GM18517 (cell line): Measurements from ENCODE around the gene EVX2.

Experiments
- ATAC-seq: cut with Tn5 transposase; IDR thresholded peaks from one replicate; pipeline ENCODE4 v1.9.1; 2021; ENCODE audit warnings: mild to moderate bottlenecking, moderate library complexity; ENCODE audit not compliant: unreplicated experiment

The EVX2 gene

DNA sequence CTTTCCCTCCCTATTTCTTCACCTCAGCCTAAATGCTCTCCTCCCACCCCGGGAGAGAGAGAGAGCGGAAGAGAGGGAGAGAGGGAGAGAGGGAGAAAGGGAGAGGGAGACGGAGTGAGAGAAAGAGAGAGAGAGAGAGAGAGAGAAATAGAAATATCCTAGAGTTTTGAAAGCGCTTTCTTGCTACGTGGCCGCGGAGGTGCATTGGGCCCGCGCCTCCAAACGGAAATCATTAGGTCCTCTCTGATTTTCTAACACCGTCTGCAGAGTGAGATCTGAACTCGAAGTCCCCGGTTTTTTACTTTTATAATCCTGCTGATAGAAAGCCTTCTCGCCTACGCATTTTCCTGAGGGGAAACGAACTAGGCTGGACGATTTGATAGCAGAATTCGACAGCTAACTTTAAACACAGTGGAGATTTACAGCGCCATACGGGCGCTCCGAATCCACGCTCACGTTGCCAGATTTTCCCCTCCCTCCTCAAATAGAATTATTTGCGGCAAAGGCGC is 903 bp upstream of the EVX2 start:
- ATAC-seq = no peak

DNA sequence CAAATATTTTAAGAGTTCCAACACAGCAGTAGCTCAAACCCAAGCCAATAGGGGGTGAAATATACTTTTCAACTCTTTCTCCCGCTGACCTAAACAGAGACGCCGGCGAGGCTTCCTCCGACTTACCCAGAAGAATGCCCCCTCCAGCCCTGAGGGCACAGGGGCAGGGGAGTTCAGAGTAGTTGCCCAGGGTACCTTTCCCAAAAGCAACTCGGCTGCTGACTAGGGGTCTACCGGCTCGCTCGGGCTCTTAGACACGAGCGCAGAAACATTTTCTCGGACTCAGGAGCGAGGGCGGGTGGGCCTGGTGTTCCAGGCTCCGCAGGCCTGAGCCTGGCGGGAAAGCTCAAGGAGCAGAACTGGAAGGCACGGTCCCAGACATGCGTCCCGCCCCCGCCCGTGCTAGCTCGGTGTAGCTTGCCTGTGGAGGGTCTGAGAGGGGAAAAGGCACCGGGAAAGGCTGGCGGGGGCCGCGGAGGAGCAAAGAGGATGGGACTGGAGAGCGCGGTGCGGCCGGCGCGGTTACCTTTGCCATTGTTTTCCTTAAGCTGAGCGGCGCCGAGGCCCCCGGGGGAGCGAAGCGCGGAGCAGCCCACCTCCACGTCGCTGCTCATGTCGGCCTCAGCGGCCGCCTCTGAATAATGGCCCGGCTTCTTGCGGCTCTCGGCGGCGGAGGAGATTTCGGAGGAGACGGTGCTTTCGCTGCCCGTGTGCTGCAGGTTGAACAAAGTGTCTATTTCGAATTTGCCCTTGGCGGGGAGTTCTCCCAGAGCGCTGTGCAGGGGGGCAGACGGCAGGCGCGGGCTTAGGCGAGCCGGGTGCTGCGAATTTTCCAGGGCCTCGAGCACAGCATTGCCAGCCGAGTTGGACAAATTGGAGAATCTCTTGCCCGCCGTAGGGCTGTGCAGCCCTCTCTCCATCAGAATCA is 674 bp downstream of the EVX2 start:
- no peak for ATAC-seq

DNA sequence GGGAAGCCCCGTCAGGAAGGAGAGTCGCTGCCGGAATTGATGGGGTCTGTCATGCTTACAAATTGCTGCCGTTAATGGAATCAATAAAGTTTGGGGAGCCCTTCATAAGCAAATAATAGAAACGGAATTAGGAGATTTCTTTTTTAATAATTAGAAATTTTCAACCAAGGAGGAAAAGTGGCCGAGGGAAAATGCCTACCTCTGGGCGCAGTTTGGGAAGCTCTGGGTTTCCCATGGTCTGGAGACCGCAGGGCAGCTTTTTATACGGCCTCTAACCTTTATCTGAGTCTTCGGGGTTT is 1.3 kb downstream of the EVX2 start:
- ATAC-seq = no peak

DNA sequence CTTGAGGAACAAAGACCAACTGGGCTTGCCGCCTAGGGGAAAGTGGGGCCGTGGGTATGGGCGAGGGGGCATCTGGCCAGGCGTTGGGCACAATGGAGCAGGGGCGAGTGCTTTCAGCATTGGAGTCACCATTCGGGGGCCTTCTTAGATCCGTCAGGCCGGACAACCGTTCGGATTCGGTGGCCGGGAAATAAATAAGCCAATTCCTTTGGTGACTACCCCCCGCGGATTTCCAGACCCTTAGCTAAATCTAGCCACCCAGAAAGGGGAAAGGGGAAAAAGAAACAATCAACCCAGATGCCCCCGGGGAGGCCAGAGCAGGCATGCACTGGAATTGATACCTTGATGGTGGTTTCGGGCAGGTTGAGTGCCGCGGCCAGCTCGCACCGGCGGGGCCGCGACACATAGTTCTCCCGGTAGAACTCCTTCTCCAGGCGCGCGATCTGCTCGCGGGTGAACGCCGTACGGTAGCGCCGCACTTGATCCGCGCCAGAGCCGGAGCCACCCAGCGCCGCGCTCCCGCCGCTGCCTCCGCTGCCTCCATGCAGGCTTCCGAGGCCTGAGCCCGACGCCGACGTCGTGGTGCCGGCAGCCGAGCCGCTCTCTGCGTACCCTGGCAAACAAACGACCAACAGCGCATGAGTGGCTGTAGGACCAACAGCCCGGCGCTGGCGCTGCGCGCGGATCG is 1.8 kb downstream of the EVX2 start:
- ATAC-seq = no peak

DNA sequence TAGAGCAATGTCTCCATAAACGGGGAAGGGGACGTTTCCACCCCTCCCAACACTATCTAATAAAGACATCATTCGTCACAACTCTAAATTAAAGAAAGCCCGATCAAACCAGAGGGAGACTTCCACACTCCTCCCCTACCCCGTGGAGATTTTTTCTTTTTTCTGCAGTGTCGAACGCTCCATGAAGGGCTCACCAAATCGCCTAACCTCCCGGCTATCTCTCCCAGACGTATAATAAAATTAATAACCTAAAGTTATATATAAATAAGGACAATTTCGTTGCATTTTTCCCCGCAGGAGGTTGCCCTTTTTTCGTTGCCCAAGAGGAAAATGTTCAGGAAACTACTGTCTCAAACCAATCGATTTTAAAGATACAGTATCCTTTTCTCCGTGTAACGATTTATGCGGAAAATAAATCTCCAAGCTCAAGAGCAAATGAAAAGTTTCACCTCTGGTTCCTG is 2.4 kb downstream of the EVX2 start:
- ATAC-seq = no peak

DNA sequence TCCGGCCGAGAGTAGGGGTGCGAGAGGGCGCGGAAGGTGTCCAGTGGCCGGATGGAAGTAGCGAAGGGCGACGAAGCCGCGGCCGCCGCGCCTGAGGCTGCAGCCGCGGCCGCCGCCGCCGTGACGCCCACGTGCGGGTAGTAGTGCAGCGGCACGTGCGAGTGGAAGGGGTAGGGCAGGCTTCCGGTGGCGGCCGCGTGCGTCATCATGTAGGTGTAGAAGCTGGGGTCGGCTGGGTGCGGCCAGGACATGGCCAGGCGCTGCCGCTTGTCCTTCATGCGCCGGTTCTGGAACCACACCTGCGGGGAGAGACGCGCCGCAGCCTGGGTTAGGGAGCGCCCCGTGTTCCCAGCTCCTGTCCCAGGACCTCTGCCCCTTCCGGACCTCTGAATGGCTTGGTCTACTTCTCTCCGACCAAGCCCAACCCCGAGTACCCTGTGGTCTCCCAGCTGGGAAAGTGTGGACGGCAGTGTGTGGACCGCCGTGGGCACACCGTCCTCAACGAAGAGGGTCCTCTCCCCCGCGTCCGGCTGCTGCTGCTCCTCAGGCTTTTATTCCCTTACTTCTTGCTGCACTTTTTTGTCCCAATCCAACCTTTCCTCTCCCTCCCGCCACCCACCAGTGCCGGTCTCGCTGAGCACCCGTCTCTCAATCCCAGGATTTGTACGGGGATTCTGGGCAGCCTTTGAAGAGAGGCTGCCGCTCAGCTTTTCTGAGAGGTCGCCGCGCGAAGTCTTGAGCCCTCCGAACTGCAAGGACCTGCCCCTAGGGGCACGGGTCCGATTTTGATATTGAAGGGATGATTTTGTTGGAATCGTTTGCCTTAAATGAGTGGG is 3.0 kb downstream of the EVX2 start:
- no peak for ATAC-seq

DNA sequence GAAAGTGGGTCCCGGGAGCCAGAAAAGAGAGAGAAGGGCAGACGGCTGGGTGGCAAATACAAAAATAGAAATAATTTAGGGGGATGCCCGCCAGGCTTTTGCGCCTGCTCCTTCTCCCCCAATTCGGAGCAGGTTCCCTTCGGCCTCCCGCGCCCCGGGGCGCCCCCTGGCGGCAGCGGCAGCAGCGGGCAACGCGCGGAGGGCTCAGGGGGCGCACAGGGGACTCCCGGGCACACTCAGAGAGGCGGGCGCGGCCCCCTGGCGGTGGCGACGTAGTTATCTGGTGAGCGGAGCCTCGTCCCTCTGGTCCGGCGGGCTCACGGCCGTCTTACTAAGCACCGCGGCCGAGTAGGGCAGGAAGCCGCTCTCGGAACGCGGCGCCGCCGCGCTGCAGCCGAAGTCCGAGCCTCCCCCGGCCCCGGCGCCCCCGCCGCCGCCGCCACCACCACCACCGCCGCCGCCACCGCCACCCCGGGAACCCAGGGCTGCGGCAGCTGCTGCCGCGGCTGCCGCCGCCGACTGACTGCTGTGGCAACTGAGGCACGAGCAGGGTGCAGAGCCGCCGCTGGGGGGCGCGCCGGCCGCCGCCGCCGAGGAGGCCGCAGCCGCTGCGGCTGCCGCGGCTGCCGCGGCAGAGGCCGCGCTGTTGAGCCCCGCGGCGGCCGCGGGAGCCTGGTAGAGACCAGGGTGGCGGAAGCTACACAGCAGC is 3.8 kb downstream of the EVX2 start:
- ATAC-seq = no peak

DNA sequence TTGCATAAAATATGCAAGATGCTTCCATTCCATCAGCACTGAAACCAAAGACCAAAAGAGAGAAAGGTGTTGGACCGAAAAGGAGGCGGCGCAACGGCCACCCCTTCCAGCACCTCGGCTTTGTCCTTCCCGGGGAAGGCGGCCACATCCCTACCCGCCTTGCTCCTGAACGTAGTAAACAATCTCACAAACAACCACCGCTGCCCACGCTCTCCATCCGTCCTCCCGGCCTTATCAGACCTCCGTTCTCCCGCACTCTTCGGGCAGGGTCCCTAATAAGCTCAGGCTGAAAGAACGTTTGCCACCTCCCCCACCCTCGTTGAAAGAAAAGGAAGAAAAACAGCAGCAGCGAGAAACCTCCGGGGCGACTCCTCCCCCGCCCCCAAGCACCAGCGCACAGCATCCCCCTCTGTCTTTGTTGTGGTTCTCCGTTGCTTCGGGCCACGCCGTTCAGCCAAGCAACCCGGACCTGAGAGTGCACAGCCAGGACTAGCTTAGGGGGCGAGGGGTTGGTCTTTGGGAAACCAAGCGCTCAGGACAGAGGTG is 4.4 kb downstream of the EVX2 start:
- no peak for ATAC-seq

DNA sequence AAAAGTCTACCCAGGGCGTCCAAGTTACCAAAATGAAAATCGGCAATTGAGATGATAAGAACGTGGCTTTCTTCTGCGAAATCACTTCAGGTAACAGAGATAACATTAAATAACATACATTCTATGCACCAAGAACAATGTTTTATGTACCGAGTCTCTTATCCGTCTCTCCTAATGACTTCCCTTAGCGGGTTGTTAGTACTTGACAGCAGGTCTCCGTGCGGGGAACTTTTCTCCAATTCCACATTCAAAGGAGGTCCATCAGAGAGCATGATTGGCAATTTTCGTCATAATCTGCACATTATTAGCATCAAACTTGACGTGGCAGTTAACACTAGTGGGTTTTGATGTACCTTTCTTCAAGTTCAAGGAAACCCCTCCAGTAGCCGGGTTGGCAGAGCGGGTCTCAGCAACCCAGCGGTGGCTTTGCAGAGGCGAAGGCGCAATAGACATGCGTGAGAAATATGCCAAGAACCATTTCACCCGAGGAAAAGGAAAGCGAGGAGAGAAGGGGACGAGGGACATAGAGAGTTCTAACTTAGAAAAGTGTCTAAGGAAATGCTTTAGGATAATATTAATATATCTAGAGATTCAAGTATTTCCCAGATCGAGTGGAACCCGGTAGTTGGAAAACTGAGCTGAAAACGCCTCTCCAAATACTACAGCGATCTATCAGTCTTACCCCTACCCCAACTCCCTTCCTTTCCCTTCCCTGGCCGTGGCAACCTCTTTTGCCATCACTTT is 5.0 kb downstream of the EVX2 start:
- ATAC-seq = no peak

DNA sequence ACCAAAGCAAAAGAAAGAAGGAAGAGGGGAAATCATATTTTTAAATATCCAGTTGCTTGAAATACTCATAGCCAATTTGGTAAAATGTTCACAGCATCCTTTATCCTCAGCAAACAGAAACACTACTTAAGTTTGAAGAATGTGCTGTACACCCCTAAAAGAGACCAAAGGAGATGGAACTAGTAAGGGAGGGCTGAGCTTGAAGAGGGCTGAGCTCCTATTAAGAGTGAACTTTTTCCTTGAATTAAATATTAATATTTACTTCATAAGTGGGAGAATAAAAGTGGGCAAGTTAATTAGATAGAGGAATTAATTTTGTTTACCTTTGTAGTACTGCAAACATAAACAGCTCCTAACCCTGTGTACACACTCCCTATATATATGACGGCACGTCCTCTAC is 7.0 kb downstream of the EVX2 start:
- ATAC-seq = no peak

DNA sequence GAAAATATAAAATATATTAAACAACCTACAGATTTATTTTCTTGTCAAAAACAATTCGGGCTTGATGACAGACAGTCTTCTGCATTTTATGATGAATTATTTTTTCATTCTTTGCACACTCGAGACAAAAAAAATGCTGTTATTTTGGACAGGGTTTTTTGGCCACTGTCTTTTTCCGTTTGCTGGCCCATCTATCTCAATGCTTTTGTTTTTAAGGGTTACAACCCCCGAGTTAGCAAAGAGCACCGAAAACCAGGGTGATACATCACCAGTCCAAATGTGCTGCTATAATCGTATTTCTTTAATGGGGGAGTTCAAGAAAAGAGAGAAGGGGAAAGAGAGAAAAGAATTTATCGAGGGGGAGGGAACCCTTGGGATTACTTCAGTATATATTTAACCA is 7.7 kb downstream of the EVX2 start:
- ATAC-seq = no peak

DNA sequence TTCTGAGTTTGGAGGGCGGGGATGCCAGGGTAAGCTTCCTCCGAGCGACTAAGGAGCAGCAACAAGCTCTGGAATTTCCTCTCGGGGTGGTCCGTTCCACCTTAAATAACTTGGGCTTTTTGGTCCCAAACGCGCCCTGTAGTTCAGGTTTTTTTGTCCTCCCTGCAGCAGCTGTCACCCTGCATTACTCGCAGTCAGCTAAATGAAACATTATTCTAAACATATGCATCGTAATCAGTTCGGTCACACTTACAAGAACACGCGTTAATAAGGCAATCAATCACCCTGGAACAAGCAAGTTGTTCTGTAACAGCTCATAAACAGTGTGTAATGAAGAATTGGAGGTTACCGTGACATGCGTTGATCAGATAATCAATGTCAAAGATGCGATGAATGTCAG is 8.3 kb downstream of the EVX2 start:
- ATAC-seq = no peak

DNA sequence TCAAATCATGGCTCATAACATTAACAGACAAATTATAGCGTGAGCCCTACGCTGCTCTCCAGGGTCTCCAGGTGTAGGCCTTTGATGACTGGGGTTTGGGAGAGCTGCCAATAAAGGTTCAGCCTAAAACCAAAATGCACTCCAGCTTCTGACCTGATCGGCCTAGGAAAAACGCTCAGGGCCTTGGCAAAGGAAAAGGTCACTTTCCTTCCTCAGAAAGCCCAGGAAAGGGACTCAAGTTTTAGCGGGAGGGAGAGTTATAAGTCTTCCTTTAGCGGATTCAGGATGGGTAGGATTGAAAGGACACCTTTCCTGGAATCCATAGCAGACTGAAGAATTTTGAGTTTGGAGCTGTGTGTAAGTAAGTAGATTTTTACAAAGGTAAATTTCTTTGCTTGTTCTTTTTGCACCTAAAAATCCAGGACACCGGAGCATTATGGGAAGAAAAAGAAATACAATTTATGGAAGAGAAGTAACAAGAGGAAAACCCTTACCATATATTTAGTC is 8.8 kb downstream of the EVX2 start:
- ATAC-seq = no peak

DNA sequence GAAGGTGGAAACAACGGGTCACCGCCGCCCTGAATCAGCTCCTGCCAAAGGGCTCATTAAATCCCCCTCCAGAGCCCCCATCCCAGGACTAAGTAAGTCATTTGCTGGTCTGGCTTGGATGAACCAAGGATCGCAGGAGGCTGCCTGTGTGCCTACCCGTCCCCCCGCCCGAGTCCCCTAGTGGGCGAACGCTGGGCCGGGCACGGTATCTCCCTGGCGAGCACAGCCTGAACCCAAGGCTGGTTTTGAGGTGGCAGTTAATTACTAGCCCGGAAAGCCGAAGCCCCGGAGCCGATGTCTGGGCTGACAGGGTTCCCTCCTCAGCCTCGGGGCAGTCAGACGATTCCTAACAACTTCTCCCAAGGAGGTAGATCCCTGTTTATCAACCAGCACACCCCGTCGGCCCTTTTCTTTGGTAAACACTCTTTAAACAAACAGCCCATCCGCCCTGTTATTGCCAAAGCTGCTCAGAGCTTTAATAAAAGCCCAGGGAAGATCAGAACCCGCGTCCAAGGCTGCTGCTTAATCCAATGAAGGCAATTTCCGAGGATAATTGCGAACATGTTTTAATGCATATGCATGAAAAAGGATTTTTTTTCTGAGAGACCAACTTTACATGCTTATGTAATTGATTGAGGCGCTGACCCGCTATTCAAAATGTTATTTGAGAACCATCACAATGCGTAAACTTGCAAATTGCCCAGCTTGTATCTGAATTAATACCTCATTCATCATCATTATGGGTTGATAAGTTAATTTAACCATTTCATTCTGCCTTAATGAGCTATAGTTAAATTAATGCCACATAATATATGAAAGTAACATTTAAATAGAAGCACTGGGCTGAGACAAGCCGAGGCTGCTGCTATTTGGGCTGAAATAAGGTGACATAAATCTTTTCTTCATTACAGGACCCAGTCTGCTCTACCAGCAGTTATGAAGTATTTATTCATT is 10.5 kb downstream of the EVX2 start:
- no peak for ATAC-seq

DNA sequence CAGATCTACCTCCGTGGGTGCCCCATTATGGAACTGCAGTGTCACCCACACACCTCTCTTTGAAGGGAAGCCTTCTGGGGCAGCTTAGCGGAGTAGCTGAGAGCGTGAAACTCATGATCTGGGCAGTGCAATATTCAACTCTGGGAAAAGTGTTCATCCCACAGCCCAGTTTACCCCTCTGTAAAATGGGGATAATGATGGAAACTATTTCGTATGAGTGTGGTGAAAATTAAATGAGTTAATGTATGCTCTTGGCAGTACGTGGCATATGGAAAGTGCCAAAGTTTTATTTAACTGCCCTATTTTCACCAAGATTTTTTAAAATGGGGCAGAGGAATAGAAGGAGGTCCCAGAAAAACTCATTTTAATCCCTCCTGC is 11.5 kb downstream of the EVX2 start:
- no peak for ATAC-seq

DNA sequence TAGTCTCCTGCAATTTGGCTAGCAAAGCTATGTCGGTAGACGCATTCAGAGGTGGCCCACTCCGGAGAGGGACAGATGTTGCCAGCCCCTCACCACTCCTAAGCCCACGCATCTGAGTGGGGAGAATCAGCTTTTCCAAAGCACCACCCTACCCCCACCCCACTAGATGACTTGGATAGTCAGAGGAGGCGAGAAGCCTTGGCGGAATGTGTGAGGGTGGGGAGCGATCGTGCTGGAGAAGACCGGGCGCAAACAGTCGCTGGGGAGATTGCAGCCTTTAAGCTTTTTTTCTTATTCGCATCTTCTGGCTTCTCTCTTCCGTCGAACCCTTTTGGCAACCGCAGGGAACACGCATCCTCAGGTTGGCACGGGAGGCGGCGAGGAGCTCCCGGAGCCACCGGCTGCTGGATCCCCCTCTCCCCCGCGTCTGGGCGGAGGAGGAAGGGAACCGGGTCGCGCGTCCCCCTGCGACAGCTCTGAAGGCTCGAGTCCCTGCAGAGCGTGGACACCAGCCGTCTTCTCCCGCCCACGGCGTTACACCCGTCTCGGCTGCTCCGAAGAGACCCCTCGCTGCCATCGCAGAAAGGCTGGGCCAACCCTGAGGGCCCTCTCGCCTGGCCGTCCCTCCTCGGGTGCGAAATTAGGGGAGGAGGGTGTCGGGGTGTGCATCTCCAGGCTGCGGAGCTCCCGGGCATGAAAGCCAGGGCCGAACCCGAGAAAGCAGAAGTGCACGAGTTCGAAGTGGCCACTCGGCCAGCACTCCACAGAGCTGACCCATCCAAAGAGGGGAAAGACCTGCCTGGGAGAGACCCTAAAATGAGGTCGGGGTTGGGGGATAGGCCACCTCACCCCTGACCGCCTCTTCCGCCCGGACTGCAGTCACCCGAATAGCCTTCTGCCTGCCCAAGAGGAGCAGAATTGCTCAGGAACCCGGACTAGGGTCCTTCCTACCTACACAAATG is 12.2 kb downstream of the EVX2 start:
- ATAC-seq = no peak

DNA sequence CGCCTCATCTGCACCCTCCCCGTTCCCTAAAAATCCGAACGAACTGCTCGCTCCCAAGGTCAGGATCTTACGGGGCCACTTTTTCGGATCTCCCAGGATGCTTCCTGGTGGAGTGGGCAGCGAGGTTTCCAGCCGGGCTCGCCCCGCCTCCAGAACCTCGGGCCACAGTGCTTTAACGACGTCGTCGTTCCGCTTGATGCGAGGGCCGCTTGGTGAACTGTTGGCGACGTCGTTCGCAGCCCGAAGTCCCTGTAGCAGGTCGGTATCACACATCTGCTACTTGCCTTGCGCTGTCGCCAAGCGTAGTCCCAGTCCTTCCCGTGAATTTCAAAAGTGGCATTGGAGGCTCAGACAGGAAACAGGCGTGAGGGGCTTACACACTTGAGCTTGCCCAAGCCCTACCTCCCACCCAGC is 15.3 kb downstream of the EVX2 start:
- ATAC-seq = no peak
